ENCODE data around the gene PCBP4.

PCBP4 gene

DNA sequence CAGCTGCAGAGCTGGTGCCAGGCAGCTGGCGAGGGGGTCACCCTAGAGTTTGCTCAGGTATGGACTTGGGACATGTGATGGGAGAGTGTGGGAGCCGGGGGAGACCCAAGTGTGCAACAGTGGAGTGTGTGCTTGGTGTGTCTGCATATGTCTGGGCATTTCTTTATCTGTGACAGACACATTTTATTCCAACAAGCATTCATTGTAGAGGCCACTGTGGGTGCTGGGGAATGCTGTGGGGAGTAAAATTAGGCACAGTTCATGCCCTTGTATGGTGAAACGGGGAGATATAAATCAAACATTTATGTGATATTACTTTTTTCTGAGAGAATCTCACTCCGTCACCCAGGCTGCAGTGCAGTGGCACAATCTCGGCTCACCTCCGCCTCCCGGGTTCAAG lies 20.3 kb upstream of the PCBP4 start:
- WGBS (ENCODE audit: insufficient coverage), result 92% methylated on average over 6 of the region's 7 CpGs
- Histone ChIP-seq H3K27me3 (replicated peaks in 2 of 5; ENCODE audit: control insufficient read depth in 4 of 5, insufficient read depth in 5 of 5, low read length in 4 of 5) (no peaks in the 10 kb centered on the region), H3K9me3 (ENCODE audit: control extremely low read depth in 1 of 5, control insufficient read depth in 4 of 5, insufficient read depth in 2 of 5, low read depth in 1 of 5, low read length in 4 of 5) (no peaks in the 10 kb centered on the region), H3K27ac (ENCODE audit: insufficient read depth in 1 of 2, low read depth in 1 of 2, low read length in 2 of 2, poor library complexity in 1 of 2, severe bottlenecking in 2 of 2) (no peak overlapping the region), H3K36me3 (ENCODE audit: control insufficient read depth in 4 of 4, insufficient read depth in 4 of 4, low read length in 3 of 4) (peaks cover 2 to 14% (median 10%) of the 10 kb centered on the region in 4 experiments), H3K4me1 (ENCODE audit: control extremely low read depth in 1 of 4, control insufficient read depth in 4 of 4, insufficient read depth in 4 of 4, low read length in 3 of 4) (peaks cover 0 to 29% (median 11%) of the 10 kb centered on the region in 4 experiments), H3K4me3 (ENCODE audit: control insufficient read depth in 1 of 7, extremely low read depth in 1 of 7, insufficient read depth in 4 of 7, low read depth in 2 of 7, low read length in 6 of 7) (no peak overlapping the region)
- CTCF ChIA-PET, result interaction anchor here (1.0 to 1.6 kb wide), 2 partner anchors 155 to 162 kb away, joined by 3 read pairs; no protein-coding TSS in a partner anchor
- POLR2A ChIA-PET, result no interaction called here
- no peak for DNase-seq

DNA sequence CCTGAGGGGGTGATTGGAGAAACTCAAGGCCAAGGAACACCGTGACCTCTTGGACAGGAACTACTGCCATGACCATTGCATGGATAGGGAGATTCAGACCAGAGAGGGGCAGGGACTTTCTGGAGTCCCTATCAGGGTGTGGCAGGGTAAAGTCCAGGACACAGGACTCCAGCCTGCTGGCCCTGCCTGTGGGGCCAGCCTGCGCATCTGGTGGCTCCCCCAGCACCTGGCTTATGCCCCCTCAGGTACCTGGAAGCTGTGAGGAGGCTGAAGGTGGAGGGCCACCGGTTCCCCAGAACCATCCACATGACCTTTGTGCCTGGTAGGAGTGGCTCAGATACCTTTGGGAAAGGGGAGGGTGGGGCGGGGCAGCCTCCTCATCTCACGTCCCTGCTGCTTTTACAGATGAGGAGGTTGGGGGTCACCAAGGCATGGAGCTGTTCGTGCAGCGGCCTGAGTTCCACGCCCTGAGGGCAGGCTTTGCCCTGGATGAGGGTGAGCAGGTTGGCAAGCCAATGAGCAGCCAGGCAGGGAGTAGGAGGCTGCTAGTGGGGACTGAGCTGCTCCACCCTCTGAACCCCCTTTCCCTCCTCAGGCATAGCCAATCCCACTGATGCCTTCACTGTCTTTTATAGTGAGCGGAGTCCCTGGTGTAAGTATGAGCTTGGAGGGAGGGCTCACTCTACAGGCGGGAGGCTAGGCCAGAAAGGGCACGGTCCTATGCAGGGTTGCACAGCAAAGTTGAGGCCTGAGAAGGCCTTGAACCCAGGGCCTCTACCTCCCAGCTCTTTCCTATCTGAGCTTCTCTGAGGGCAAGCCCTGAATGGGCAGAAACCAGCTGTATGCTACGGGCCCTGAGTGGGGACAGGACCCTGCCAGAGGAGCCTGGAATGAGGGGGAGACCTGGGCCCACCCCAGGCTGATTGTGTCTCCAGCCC lies 19.0 kb upstream of the PCBP4 start:
- Histone ChIP-seq H3K27me3 (replicated peaks in 2 of 5; ENCODE audit: control insufficient read depth in 4 of 5, insufficient read depth in 5 of 5, low read length in 4 of 5) (no peaks in the 10 kb centered on the region), H3K4me3 (ENCODE audit: control insufficient read depth in 1 of 7, extremely low read depth in 1 of 7, insufficient read depth in 4 of 7, low read depth in 2 of 7, low read length in 6 of 7) (no peak overlapping the region), H3K4me1 (ENCODE audit: control extremely low read depth in 1 of 4, control insufficient read depth in 4 of 4, insufficient read depth in 4 of 4, low read length in 3 of 4) (peaks cover 4 to 27% (median 20%) of the 10 kb centered on the region in 4 experiments), H3K9me3 (ENCODE audit: control extremely low read depth in 1 of 5, control insufficient read depth in 4 of 5, insufficient read depth in 2 of 5, low read depth in 1 of 5, low read length in 4 of 5) (no peaks in the 10 kb centered on the region), H3K36me3 (ENCODE audit: control insufficient read depth in 4 of 4, insufficient read depth in 4 of 4, low read length in 3 of 4) (peaks cover 0 to 3% (median 0%) of the 10 kb centered on the region in 4 experiments), H3K27ac (ENCODE audit: insufficient read depth in 1 of 2, low read depth in 1 of 2, low read length in 2 of 2, poor library complexity in 1 of 2, severe bottlenecking in 2 of 2) (no peak overlapping the region)
- CTCF ChIA-PET, result interaction anchor here (1.0 kb wide), 1 partner anchor 11 kb away, joined by 5 read pairs; the partner anchor contains the start of gene ABHD14A
- WGBS (ENCODE audit: insufficient coverage), result 87% methylated on average over 7 of the region's 12 CpGs
- POLR2A ChIA-PET, result no interaction called here
- DNase-seq, result no peak

DNA sequence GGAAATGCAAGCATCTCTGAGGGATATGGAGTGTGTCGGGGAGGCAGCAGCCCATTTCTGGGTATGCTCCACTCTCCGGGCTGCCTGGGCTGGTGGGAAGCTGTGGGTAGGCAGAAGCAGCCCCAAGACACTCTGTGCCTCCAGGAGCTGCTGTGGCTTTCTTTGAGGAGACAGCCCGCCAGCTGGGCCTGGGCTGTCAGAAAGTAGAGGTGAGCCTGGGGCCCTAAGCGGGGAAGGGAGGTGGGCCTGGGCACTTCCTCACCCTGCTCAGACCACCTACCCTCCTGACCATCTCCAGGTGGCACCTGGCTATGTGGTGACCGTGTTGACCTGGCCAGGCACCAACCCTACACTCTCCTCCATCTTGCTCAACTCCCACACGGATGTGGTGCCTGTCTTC lies 17.8 kb upstream of the PCBP4 start:
- Histone ChIP-seq H3K27ac (ENCODE audit: insufficient read depth in 1 of 2, low read depth in 1 of 2, low read length in 2 of 2, poor library complexity in 1 of 2, severe bottlenecking in 2 of 2) (no peak overlapping the region), H3K4me3 (ENCODE audit: control insufficient read depth in 1 of 7, extremely low read depth in 1 of 7, insufficient read depth in 4 of 7, low read depth in 2 of 7, low read length in 6 of 7) (no peak overlapping the region), H3K9me3 (ENCODE audit: control extremely low read depth in 1 of 5, control insufficient read depth in 4 of 5, insufficient read depth in 2 of 5, low read depth in 1 of 5, low read length in 4 of 5) (no peaks in the 10 kb centered on the region), H3K4me1 (ENCODE audit: control extremely low read depth in 1 of 4, control insufficient read depth in 4 of 4, insufficient read depth in 4 of 4, low read length in 3 of 4) (peaks cover 4 to 27% (median 23%) of the 10 kb centered on the region in 4 experiments), H3K27me3 (replicated peaks in 2 of 5; ENCODE audit: control insufficient read depth in 4 of 5, insufficient read depth in 5 of 5, low read length in 4 of 5) (no peaks in the 10 kb centered on the region), H3K36me3 (ENCODE audit: control insufficient read depth in 4 of 4, insufficient read depth in 4 of 4, low read length in 3 of 4) (peaks cover 0 to 5% (median 4%) of the 10 kb centered on the region in 4 experiments)
- WGBS (ENCODE audit: insufficient coverage), result 89% methylated on average over 4 of the region's 6 CpGs
- POLR2A ChIA-PET, result no interaction called here
- DNase-seq, result no peak
- CTCF ChIA-PET, result interaction anchor here (1.2 to 5.6 kb wide), 3 partner anchors 8 to 21 kb away, joined by 3 to 52 read pairs (median 4); partner anchors contain the start of genes ABHD14A and RPL29

DNA sequence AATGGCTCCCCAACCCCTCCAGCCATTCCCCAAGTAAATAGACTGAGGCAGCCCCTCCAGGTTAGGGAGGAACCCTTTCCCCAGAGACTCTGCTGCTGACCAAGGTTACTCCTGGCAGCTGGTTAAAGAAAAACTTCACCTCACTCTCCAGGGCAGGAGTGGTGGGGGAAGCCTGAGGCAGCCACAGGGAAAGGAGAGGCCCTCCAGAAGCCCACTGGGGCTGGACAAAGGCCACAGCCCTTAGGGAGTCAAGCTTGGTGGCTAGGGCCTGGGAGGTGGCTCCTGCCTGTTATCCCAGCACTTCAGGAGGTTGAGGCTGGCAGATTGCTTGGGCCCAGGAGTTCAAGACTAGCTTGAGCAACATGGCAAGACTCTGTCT lies 17.0 kb upstream of the PCBP4 start:
- CTCF ChIA-PET, result interaction anchor here (1.2 to 5.6 kb wide), 4 partner anchors 9 to 20 kb away, joined by 3 to 52 read pairs (median 4); partner anchors contain the start of genes ABHD14A and RPL29
- POLR2A ChIA-PET, result interaction anchor here (1.0 kb wide), 1 partner anchor 11 kb away, joined by 3 read pairs; the partner anchor contains the start of gene RPL29
- Histone ChIP-seq H3K27ac (ENCODE audit: insufficient read depth in 1 of 2, low read depth in 1 of 2, low read length in 2 of 2, poor library complexity in 1 of 2, severe bottlenecking in 2 of 2) (peak overlapping the region in 1 of 2 experiments; percentile 79), H3K27me3 (replicated peaks in 2 of 5; ENCODE audit: control insufficient read depth in 4 of 5, insufficient read depth in 5 of 5, low read length in 4 of 5) (no peaks in the 10 kb centered on the region), H3K9me3 (ENCODE audit: control extremely low read depth in 1 of 5, control insufficient read depth in 4 of 5, insufficient read depth in 2 of 5, low read depth in 1 of 5, low read length in 4 of 5) (no peaks in the 10 kb centered on the region), H3K4me1 (ENCODE audit: control extremely low read depth in 1 of 4, control insufficient read depth in 4 of 4, insufficient read depth in 4 of 4, low read length in 3 of 4) (peaks cover 4 to 27% (median 23%) of the 10 kb centered on the region in 4 experiments), H3K4me3 (ENCODE audit: control insufficient read depth in 1 of 7, extremely low read depth in 1 of 7, insufficient read depth in 4 of 7, low read depth in 2 of 7, low read length in 6 of 7) (no peak overlapping the region), H3K36me3 (ENCODE audit: control insufficient read depth in 4 of 4, insufficient read depth in 4 of 4, low read length in 3 of 4) (peaks cover 0 to 5% (median 4%) of the 10 kb centered on the region in 4 experiments)
- DNase-seq, result no peak

DNA sequence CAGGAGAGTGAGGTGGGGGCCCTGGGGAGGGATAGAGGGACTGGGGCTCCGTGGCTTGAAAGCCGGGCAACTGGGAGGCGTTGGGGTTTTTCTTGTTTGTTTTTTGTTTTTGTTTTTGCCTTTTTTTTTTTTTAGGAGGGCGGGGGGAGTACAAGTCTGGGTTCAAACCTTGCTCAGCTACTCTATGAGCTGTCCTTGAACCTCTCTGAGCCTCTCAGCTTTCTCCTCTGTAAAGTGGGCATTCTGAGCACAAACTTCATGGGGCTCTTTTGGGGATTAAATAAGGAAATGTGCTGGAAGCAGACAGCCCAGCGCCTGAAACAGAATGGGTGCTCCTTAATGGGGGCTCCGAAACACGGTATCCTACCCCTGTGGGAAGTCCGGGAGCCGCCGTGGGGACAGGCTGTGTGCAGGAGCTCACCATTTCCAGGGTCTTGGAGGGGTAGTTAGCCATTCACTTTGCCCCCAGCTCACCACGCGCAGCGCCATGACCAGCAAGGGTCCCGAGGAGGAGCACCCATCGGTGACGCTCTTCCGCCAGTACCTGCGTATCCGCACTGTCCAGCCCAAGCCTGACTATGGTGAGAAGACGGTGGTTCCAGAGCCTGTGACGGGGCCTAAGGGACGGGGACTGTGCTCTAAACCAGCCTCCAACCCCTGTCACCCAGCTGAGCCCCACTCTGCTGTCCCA lies 16.5 kb upstream of the PCBP4 start:
- CTCF ChIA-PET, result interaction anchor here (1.2 to 5.6 kb wide), 7 partner anchors 9 to 71 kb away, joined by 3 to 52 read pairs (median 4); partner anchors contain the start of genes ABHD14A, ABHD14B, PARP3 and RPL29
- no peaks in the 10 kb centered on the region for H3K9me3 ChIP-seq (ENCODE audit: control extremely low read depth in 1 of 5, control insufficient read depth in 4 of 5, insufficient read depth in 2 of 5, low read depth in 1 of 5, low read length in 4 of 5)
- POLR2A ChIA-PET, result interaction anchor here (0.6 to 1.0 kb wide), 2 partner anchors 12 to 16 kb away, joined by 3 read pairs; partner anchors contain the start of gene RPL29

DNA sequence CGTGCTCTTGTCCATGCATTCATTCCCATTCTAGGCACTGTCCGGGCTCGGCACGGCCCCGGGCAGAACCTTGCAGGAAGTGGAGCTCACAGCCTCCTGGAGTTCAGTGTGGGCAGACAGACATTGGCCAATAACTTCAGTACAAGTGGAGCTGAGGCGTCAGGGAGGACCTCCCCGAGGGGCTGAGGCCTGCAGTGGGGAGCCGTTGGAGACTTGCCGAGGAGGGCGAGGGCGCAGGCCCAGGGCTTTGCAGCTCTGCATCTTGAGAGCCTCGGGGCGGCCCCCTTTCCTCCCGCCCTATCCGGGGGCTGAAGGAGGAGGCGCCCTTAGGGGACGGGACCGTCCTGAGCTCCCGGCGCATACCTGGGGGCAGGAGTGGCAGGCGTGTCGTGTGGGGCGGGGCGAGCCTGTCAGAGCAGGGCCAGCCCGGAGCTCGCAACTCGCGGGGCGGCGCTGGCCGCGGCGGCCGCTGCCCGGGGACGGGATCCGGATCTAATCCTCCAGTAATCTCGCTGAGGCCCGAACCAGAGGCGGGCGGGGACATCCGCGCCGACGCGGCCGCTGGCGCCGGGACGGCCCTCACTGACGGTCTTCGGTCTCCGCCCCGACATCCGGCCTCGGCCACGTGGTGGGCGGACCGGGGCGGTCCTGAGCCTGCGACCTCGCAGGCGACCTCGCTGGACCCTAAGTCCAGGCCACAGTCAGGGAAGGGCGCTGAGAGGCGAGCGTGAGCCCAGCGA lies 15.8 kb upstream of the PCBP4 start, which contains the start of gene ACY1:
TSS of gene ACY1 (plus strand) at position 698 of the 740 bp plus-strand sequence. CDS start 530 bp downstream, outside the sequence.
- CTCF ChIA-PET, result interaction anchor here (0.7 to 5.6 kb wide), 12 partner anchors 9 to 160 kb away, joined by 3 to 52 read pairs (median 4); partner anchors contain the start of genes ABHD14B, GPR62, PARP3 and RPL29
- peak; percentile 70 to 86 (median 80) for DNase-seq
- Histone ChIP-seq H3K4me1 (ENCODE audit: control extremely low read depth in 1 of 4, control insufficient read depth in 4 of 4, insufficient read depth in 4 of 4, low read length in 3 of 4) (peaks cover 4 to 27% (median 23%) of the 10 kb centered on the region in 4 experiments), H3K4me3 (ENCODE audit: control insufficient read depth in 1 of 7, extremely low read depth in 1 of 7, insufficient read depth in 4 of 7, low read depth in 2 of 7, low read length in 6 of 7) (peak within 1 kb of the TSS; percentile 59 to 82 (median 71)), H3K9me3 (ENCODE audit: control extremely low read depth in 1 of 5, control insufficient read depth in 4 of 5, insufficient read depth in 2 of 5, low read depth in 1 of 5, low read length in 4 of 5) (no peaks in the 10 kb centered on the region), H3K27ac (ENCODE audit: insufficient read depth in 1 of 2, low read depth in 1 of 2, low read length in 2 of 2, poor library complexity in 1 of 2, severe bottlenecking in 2 of 2) (peak within 1 kb of the TSS; percentile 54 to 79), H3K36me3 (ENCODE audit: control insufficient read depth in 4 of 4, insufficient read depth in 4 of 4, low read length in 3 of 4) (peaks cover 0 to 8% (median 4%) of the 10 kb centered on the region in 4 experiments), H3K27me3 (replicated peaks in 2 of 5; ENCODE audit: control insufficient read depth in 4 of 5, insufficient read depth in 5 of 5, low read length in 4 of 5) (no peaks in the 10 kb centered on the region)
- POLR2A ChIA-PET, result interaction anchor here (0.6 to 1.0 kb wide), 4 partner anchors 9 to 15 kb away, joined by 3 to 5 read pairs (median 4); partner anchors contain the start of genes ABHD14B and RPL29
- WGBS (ENCODE audit: insufficient coverage), result 0% methylated on average over 47 of the region's 68 CpGs

More for the DNA sequence above, 16.5 kb upstream of the PCBP4 start:
- Histone ChIP-seq H3K27ac (ENCODE audit: insufficient read depth in 1 of 2, low read depth in 1 of 2, low read length in 2 of 2, poor library complexity in 1 of 2, severe bottlenecking in 2 of 2) (peak overlapping the region; percentile 54 to 79), H3K4me3 (ENCODE audit: control insufficient read depth in 1 of 7, extremely low read depth in 1 of 7, insufficient read depth in 4 of 7, low read depth in 2 of 7, low read length in 6 of 7) (peak overlapping the region; percentile 59 to 82 (median 71)), H3K36me3 (ENCODE audit: control insufficient read depth in 4 of 4, insufficient read depth in 4 of 4, low read length in 3 of 4) (peaks cover 0 to 7% (median 4%) of the 10 kb centered on the region in 4 experiments), H3K27me3 (replicated peaks in 2 of 5; ENCODE audit: control insufficient read depth in 4 of 5, insufficient read depth in 5 of 5, low read length in 4 of 5) (no peaks in the 10 kb centered on the region), H3K4me1 (ENCODE audit: control extremely low read depth in 1 of 4, control insufficient read depth in 4 of 4, insufficient read depth in 4 of 4, low read length in 3 of 4) (peaks cover 4 to 27% (median 23%) of the 10 kb centered on the region in 4 experiments)
- WGBS (ENCODE audit: insufficient coverage), result 93% methylated on average over 18 of the region's 22 CpGs
- DNase-seq, result no peak
